GM18507 (cell line): ENCODE data around the gene SPOP.
"Not testable (repeated sequence)": the region's sequence is repeated elsewhere in the genome, so short reads cannot be mapped to it uniquely, and the experiment has no call there.

ENCODE experiments used
- DNase-seq: peaks from one replicate; pipeline ENCODE4 v3.0.0; 2011; ENCODE audit warnings: low read depth; ENCODE audit not compliant: insufficient read length; ENCODE audit errors: extremely low spot score
- FAIRE-seq: peaks from 2 replicates; lab custom pipeline; 2011; peaks lifted over from hg19 to GRCh38; lab: Jason Lieb, UNC

Gene SPOP

GRCh38 chr17:49564638-49565037 lies 113.3 kb downstream of the SPOP start:
- FAIRE-seq, result no peak
- no peak for DNase-seq

- DNase-seq, result no peak
- FAIRE-seq, result peak; percentile 59
Measured at GRCh38 chr17:49557312-49558024, 120.4 kb downstream of the SPOP start.

- DNase-seq (peak; percentile 82), FAIRE-seq (peak; percentile 29)
Measured at GRCh38 chr17:49556223-49556943, 121.5 kb downstream of the SPOP start.

GRCh38 chr17:49555495-49556222 lies 122.2 kb downstream of the SPOP start:
- DNase-seq (no peak), FAIRE-seq (no peak)

- DNase-seq, result no peak
- FAIRE-seq, result no peak
Measured at GRCh38 chr17:49554694-49555494, 123.0 kb downstream of the SPOP start.

GRCh38 chr17:49553676-49554335 lies 124.1 kb downstream of the SPOP start:
- DNase-seq (no peak), FAIRE-seq (no peak)

- FAIRE-seq, result no peak
- DNase-seq, result no peak
Measured at GRCh38 chr17:49552070-49552751, 125.7 kb downstream of the SPOP start.

GRCh38 chr17:49551221-49552069 lies 126.5 kb downstream of the SPOP start:
- FAIRE-seq, result no peak

GRCh38 chr17:49550764-49551163 lies 127.1 kb downstream of the SPOP start:
- not testable (repeated sequence) for DNase-seq, FAIRE-seq

More at GRCh38 chr17:49551221-49552069, 126.5 kb downstream of the SPOP start:
- no peak for DNase-seq

GRCh38 chr17:49549691-49550678 lies 127.9 kb downstream of the SPOP start:
- no peak for FAIRE-seq
- no peak for DNase-seq

- DNase-seq (no peak), FAIRE-seq (no peak)
Measured at GRCh38 chr17:49549311-49549605, 128.6 kb downstream of the SPOP start.
